Stimulated activated naive CD8-positive, alpha-beta T cell treated with anti-CD3 and anti-CD28 coated beads, Interleukin-15, amount 100 ng/mL, for 72 hours (primary cell): ENCODE measurements around the gene STYK1.

Experiments used
- ATAC-seq: fragments of 150-1000 bp; cut with Tn5 transposase; 2 replicates; pipeline ENCODE4 v1.10.0; 2021; ENCODE audit warnings: mild to moderate bottlenecking, moderate library complexity
- DNase-seq, 2 donors: peaks; one replicate each; pipeline ENCODE4 v3.0.0; 2021 to 2022
- H3K27ac Mint-ChIP-seq, 2 donors: one replicate each; pipeline ENCODE4 v1.8.0; 2022; ENCODE audit warnings: mild to moderate bottlenecking in 2 of 2, mixed read lengths in 2 of 2, moderate library complexity in 2 of 2
- H3K27me3 Mint-ChIP-seq: one replicate; pipeline ENCODE4 v1.8.0; 2022; ENCODE audit warnings: mixed read lengths
- H3K4me1 Mint-ChIP-seq: one replicate; pipeline ENCODE4 v1.8.0; 2022; ENCODE audit warnings: mild to moderate bottlenecking, mixed read lengths
- H3K4me3 Mint-ChIP-seq, 2 donors: one replicate each; pipeline ENCODE4 v1.8.0; 2022; ENCODE audit warnings: mild to moderate bottlenecking in 2 of 2, mixed read lengths in 2 of 2, moderate library complexity in 1 of 2
- H3K9me3 Mint-ChIP-seq, 2 donors: one replicate each; pipeline ENCODE4 v1.8.0; 2022; ENCODE audit warnings: mixed read lengths in 2 of 2

Gene STYK1, protein sequence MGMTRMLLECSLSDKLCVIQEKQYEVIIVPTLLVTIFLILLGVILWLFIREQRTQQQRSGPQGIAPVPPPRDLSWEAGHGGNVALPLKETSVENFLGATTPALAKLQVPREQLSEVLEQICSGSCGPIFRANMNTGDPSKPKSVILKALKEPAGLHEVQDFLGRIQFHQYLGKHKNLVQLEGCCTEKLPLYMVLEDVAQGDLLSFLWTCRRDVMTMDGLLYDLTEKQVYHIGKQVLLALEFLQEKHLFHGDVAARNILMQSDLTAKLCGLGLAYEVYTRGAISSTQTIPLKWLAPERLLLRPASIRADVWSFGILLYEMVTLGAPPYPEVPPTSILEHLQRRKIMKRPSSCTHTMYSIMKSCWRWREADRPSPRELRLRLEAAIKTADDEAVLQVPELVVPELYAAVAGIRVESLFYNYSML

DNA sequence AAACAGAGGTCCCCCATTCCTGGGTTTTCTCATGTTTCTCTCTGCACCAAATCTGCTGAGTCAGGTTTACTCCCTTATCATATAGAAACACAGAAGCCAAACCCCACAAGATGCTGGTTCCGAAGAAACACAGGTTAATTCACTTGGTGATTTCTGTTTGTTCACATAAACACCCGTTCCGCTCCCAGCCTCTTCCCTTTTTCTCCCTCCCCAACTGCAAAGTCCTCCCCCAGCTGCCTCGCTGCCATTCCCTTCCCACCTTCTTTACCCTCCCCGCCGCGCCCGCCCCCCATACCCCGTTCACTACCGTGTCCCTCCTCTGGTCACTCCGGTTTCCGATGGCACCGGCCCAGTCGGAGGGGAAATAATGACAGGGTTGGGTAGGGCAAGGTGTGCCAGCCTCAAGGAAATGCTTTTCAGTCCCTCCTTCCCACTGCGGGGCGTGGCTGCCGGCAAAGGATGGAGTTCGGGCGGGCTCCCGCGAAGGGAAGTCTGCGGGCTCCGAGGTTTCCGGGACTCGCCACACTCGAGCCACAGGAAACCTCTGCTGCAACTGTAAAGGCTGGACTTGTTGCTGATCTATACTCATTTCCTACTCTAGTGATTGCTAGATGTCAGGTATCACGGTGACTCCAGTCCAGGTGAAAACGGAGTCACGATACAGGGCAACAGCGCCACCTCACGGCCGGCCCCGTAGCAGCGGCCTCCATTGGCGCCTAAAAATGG lies at the start of gene STYK1:
Gene STYK1 (minus strand): TSS at position 394 of the 726 bp plus-strand sequence. CDS start 39,434 bp downstream, outside the sequence.
- H3K4me3 Mint-ChIP-seq = peak within 1 kb of the TSS; percentile 88 to 89
- peak; percentile 97 for ATAC-seq
- peak within 1 kb of the TSS; percentile 35 to 57 for H3K27ac Mint-ChIP-seq
- DNase-seq = peak; percentile 79 to 84
- no peaks in the 10 kb centered on the region for H3K9me3 Mint-ChIP-seq
- peaks cover 58% of the 10 kb centered on the region for H3K4me1 Mint-ChIP-seq
- H3K27me3 Mint-ChIP-seq = peaks cover 30% of the 10 kb centered on the region

DNA sequence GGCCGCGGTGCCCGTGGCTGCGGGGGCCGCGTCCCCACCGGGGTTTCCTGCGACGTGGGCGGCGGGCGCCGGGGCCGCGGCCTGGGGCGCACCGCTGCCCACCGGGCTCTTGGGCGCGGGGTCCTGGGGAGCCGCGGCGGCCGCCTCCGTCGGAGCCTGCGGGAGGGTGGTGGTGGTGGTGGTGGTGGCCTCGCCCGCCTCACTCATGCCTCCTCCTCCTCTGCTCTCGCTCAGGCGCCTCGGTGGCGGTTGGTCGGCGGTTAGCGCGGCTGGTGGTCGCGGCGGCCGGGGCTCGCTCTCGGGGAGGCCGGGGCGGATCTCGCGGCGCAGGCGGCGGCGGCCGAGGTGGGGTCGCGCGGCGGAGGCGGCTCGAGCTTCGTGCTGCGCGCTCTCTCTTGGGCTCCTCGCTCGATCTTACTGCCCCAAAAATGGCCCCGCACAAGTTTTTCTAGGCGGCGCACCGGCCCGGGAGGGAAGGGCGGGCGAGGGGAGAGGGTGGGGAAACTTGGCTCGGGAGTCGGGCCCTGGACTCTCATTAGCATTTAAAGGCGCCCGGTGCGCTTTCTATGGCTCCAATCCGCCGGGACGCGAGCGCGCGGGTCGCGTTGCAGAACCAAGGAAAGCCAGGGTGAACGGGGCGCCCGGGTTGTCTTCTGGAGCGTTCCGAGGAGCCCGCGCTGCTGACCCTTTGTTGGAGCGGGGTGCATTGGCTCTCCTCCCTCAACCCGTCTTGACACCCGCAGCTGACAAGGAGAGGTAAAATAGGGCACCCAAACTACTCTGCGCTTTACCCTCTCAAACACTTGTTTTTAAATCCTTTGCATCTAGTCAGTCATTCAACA lies 49.3 kb upstream of the STYK1 start, which contains the start of gene YBX3:
Gene YBX3 (minus strand): TSS at position 419 of the 842 bp plus-strand sequence. CDS start 212 bp downstream, at position 207.
- Mint-ChIP-seq H3K9me3 (no peaks in the 10 kb centered on the region), H3K27ac (peak within 1 kb of the TSS; percentile 99), H3K4me3 (peak within 1 kb of the TSS; percentile 95 to 98), H3K27me3 (peaks cover 10% of the 10 kb centered on the region), H3K4me1 (peaks cover 47% of the 10 kb centered on the region)
- ATAC-seq (peak; percentile 66), DNase-seq (peak; percentile 71 to 72)

DNA sequence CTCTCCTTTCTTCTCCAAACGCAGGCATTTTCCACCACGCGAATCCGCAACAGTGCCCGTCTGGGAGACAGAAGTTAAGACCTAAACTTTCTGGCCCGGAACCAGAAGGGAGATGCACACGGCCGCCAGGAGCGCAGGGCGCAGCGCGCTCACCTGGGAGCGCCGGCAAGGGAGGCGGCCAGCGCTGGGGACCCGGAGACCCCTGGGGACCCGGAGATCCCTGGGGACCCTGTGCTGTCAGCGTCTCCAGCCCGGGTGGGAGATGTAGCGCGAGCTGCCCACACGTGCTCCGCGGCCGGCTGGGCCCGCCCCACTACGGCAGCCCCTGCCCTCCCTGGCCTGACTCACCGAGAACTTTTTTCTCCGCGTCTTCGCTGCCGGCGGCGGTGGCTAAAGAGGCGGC lies 48.7 kb upstream of the STYK1 start:
- H3K4me1 Mint-ChIP-seq = peaks cover 53% of the 10 kb centered on the region
- H3K27ac Mint-ChIP-seq = peak overlapping the region; percentile 99
- peak; percentile 79 for ATAC-seq
- H3K9me3 Mint-ChIP-seq = no peaks in the 10 kb centered on the region
- DNase-seq = peak; percentile 74 to 75
- peaks cover 10% of the 10 kb centered on the region for H3K27me3 Mint-ChIP-seq
- H3K4me3 Mint-ChIP-seq = peak overlapping the region; percentile 95 to 98

DNA sequence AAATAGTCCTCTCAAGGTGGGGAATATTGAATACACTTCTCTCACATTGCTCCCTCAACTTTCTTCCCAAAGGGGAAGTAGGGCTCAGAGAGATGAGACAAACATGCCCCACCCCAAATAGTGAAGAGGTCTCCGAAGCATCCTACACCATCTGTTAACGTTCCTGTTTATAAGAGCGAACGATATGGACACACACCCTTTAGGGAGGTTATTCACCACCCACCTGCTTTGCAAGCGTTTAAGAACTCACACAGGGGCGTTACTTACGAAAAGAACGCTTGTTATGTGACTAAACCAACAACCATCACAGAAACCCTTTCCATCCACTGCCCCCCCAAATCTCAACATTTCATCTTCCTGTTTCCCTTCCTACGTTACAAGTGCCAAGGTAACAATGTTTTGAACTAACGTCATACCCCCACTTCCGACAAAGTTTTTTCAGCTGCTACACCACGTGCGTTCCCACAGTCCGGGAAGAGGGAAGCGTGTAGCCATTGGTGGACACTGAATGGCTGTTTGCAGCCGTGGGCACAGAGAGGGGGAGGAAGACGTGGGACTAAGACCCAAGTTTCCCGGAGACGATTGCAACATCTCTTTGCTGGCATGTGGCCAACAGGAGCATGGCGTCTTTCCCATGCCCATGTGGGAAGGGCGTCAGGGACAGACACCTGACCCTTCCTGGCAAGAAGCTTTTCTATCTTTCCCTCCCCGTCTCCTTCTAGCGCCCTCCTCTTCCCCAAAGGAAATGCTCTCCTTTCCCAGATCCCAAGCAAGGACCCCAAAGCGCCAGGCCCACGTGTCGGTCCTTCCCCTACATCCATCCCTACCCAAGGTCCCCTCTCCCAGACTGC lies 48.0 kb upstream of the STYK1 start:
- H3K27ac Mint-ChIP-seq = peak overlapping the region; percentile 99
- DNase-seq (peak; percentile 50 to 80), ATAC-seq (peak; percentile 76)
- H3K9me3 Mint-ChIP-seq = no peaks in the 10 kb centered on the region
- H3K4me3 Mint-ChIP-seq = peak overlapping the region; percentile 95 to 98
- H3K4me1 Mint-ChIP-seq = peaks cover 59% of the 10 kb centered on the region
- H3K27me3 Mint-ChIP-seq = peaks cover 10% of the 10 kb centered on the region

DNA sequence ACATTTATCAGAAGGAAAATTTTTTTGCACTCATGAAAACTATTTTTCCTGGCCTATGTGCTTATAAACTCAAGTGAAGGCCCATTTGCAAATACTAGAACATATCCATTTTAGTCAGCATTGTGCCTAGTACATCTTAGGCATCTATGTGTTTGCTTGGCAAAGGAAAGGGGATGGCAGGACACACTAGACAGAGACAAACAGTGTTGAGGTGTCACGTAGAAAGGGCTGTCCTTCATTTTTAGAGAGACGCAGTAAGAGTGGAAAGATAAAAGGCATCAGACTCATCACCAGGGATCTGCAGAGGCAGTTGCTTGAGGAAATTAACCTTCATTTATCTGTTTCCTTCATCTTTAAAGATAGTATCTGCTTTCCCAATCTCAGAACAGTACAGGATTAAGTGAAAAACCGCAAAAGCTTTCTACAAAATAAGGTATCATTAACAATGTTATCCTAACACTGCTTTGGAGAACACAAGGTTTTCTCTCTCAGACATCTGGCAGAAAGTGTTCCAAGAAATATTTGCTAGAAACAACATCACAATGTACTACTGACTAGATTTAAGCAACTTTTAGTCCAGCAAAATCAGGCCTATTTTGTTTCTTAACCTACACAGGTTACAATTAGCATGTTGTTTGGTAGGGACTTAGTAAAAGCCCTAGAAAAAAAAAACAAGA lies 47.3 kb upstream of the STYK1 start:
- H3K27ac Mint-ChIP-seq = peak overlapping the region; percentile 19 to 99
- no peaks in the 10 kb centered on the region for H3K9me3 Mint-ChIP-seq
- ATAC-seq (no peak), DNase-seq (no peak)
- peaks cover 5% of the 10 kb centered on the region for H3K27me3 Mint-ChIP-seq
- peak overlapping the region; percentile 95 to 98 for H3K4me3 Mint-ChIP-seq
- peaks cover 67% of the 10 kb centered on the region for H3K4me1 Mint-ChIP-seq

DNA sequence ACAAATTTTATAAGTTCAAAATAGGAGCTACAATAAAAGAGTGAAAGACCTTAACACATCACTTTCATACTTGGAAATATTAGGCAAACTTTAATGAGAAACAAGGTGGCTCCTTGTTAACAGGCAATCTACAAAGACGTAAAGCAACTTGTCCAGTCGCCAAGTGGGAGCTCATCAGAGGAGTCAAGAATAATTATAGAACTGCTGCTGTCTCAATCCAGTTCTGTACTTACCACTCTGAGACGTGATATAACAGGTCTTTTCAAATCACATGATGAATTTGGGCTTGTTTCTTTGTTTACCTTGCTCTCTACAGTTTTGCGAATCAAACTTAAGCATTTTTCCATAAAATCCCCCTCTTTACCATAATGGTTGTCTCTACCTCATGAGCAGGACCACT lies 45.6 kb upstream of the STYK1 start:
- ATAC-seq = no peak
- no peak for DNase-seq
- Mint-ChIP-seq H3K9me3 (no peaks in the 10 kb centered on the region), H3K27me3 (no peaks in the 10 kb centered on the region), H3K4me3 (peak overlapping the region; percentile 25 to 44), H3K4me1 (peaks cover 76% of the 10 kb centered on the region), H3K27ac (no peak overlapping the region)

DNA sequence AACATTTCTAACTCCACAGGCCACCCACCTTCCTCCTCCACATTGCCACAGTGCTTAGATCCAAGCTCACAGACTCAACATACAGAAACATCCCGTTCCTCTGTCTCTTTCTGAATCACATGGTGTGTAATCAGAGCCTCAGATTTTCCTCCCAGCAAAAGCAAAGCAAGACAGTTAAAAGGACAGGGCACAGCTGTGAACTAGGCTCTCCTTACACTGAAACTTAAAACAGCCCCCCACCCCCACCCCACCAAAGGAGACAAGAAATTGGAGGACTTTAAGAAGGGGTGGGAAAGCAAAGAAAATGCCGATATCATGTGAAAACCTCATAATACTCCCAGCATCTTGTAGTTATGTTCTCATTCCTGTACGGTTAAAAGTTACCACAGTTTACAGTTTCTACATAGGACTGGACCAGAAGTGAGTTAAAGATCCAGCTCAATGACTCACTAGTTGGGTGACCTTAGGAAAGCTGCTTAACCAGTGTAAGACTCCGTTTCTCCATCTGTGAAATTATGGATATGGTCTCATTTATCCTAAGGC lies 44.5 kb upstream of the STYK1 start:
- Mint-ChIP-seq H3K4me1 (peaks cover 67% of the 10 kb centered on the region), H3K27ac (no peak overlapping the region), H3K9me3 (no peaks in the 10 kb centered on the region), H3K27me3 (no peaks in the 10 kb centered on the region), H3K4me3 (no peak overlapping the region)
- DNase-seq (no peak), ATAC-seq (no peak)

DNA sequence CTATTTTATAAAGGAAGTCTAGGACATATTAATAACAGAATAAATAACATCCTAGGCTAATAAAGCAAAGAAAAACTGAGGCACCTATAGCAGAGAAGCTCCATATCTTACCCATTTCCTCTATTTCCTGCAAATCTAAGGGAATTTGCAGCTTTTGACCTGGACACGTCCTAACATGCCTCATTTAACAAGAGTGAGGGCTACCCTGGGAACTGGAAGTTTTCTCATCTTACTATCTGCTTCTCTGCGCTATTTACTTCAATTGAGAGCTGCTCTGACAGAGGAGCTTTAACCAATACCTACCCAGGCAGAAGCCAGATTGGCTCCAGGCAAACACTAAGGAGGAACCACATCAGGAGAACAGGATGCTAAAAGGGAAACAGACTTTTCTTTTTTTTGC lies 43.6 kb upstream of the STYK1 start:
- H3K9me3 Mint-ChIP-seq = no peaks in the 10 kb centered on the region
- H3K27me3 Mint-ChIP-seq = no peaks in the 10 kb centered on the region
- H3K4me1 Mint-ChIP-seq = peaks cover 67% of the 10 kb centered on the region

DNA sequence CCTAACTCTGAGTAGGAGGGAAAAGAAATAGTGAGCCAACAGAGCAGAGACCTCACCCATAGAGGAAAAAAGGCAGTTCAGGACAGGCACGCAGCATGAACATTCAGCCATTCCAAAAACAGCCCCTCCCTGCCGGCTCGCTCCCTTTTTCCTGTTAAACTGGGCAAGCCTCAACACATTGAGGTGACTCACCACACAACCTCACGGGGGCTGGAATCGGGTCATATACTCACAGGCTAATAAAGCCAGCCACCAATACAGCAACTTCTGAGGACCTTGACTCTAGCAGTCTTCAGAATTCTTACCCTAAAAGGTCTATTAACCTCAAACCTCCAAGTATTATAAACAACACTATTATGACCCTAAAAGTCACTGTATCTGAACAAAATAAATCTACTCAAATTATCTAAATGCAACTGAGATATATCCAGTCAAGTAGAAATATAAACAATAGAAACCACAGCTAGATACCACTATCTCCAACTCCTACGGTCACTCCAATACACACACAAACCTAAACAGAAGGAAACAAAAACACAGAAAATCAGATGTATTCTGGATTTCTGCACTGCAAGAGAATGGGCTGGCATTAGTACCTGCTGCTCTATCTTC lies 43.0 kb upstream of the STYK1 start:
- DNase-seq = no peak
- peaks cover 63% of the 10 kb centered on the region for H3K4me1 Mint-ChIP-seq
- H3K27me3 Mint-ChIP-seq = no peaks in the 10 kb centered on the region
- no peaks in the 10 kb centered on the region for H3K9me3 Mint-ChIP-seq
- peak overlapping the region in 1 of 2 donors; percentile 71 for H3K27ac Mint-ChIP-seq
- H3K4me3 Mint-ChIP-seq = peak overlapping the region in 1 of 2 donors; percentile 8
- no peak for ATAC-seq

More for the DNA sequence above, 43.6 kb upstream of the STYK1 start:
- H3K4me3 Mint-ChIP-seq = no peak overlapping the region
- no peak for DNase-seq
- H3K27ac Mint-ChIP-seq = no peak overlapping the region
- no peak for ATAC-seq

DNA sequence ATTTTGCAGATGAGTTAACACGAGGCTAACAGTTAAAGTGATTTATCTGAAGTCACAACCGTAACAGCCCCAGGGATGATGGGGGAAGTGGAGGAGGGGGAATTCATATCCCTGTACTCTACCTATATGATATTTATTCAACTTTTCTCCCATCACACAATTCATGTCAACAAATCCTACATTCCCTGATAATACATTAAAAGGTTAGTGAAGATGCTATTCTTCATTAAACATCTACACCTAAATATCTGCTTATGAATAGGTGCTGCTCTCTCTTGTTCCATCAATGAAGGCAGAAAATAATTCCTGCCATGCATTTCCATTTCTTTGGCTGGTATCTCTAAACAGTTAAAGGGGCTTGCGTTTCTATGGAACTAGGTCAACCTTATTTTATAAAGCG lies 42.4 kb upstream of the STYK1 start:
- Mint-ChIP-seq H3K4me3 (peak overlapping the region in 1 of 2 donors; percentile 8), H3K27ac (no peak overlapping the region), H3K4me1 (peaks cover 58% of the 10 kb centered on the region), H3K27me3 (no peaks in the 10 kb centered on the region), H3K9me3 (no peaks in the 10 kb centered on the region)
- DNase-seq = no peak
- no peak for ATAC-seq

DNA sequence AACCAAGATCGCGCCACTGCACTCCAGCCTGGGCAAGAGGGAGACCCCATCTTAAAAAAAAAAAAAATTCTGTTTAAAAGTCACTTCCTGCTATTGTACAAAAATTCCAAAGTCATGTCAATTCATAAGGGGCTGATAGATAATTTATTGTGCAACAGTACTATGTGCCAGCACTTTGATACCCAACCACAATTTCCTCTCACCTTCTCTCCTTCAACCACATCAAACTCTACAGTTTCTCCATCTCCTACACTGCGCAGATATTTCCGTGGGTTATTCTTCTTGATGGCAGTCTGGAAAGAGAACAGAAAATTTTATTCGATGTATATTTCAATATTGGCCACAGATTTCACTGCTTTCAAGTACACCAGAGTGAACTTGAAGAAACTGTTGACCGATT lies 41.6 kb upstream of the STYK1 start:
- ATAC-seq = peak; percentile 80
- Mint-ChIP-seq H3K27ac (peak overlapping the region in 1 of 2 donors; percentile 2), H3K4me1 (peaks cover 51% of the 10 kb centered on the region), H3K4me3 (peak overlapping the region; percentile 9 to 24), H3K9me3 (no peaks in the 10 kb centered on the region), H3K27me3 (no peaks in the 10 kb centered on the region)
- DNase-seq = no peak

DNA sequence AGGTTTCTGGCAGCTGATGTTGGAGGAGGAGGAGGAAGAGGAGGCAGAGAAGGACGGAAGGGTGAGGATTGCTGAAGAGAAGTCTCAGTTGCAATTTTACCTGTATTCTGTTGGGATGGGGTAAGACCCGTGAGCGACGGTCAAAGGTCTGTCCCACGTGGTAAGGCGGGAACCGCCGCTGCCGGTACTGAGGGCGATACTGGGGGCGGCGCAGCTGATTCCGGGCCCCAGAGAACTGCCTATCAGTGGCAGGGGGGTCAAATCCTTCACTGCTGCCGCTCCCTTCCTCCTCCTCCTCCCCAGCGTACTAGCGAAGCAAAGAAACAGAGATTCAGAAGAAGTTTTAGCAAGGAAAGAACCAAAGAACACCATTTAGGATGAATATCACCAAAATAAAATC lies 36.0 kb upstream of the STYK1 start:
- ATAC-seq (no peak), DNase-seq (no peak)
- H3K27me3 Mint-ChIP-seq = no peaks in the 10 kb centered on the region
- H3K27ac Mint-ChIP-seq = no peak overlapping the region
- no peaks in the 10 kb centered on the region for H3K9me3 Mint-ChIP-seq
- H3K4me1 Mint-ChIP-seq = peaks cover 5% of the 10 kb centered on the region
- no peak overlapping the region for H3K4me3 Mint-ChIP-seq

DNA sequence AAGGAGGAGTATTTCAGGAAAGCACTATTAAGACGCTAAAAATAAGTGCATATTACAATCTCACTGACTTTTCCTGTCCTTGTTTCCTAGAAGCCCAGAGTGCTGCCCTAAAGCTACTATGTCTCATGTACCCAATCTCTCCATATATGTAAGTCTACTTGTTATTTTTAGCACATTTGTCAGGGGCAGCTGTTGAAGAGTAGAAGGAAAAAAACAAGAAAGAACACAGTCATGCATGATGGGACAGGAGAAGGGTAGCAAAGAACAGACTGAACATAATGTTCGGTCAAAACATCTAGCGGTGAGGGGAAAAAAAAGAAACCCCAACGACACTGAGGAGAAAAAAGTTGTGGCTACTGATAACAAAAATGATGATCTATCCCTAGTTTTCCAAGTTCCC lies 35.0 kb upstream of the STYK1 start:
- DNase-seq (no peak), ATAC-seq (no peak)
- H3K27me3 Mint-ChIP-seq = no peaks in the 10 kb centered on the region
- H3K9me3 Mint-ChIP-seq = no peaks in the 10 kb centered on the region
- no peak overlapping the region for H3K4me3 Mint-ChIP-seq
- no peak overlapping the region for H3K27ac Mint-ChIP-seq
- H3K4me1 Mint-ChIP-seq = peaks cover 5% of the 10 kb centered on the region
